Upper lobe of right lung (tissue), 1 donor: ENCODE results near the gene CARS2. TPM values are rescaled to one million over a fixed set of nuclear protein-coding genes. Genes with fewer than 3 reads are reported as not detected.
"Not testable (repeated sequence)": the region's sequence is repeated elsewhere in the genome, so short reads cannot be mapped to it uniquely, and the experiment has no call there.

ENCODE experiments used
- ATAC-seq: fragments of 200-7000 bp; cut with Tn5 transposase; one replicate; pipeline ENCODE4 v1.9.1; 2020; ENCODE audit warnings: mild to moderate bottlenecking, moderate library complexity
- DNase-seq: peaks from one replicate; pipeline ENCODE4 v3.0.0-alpha.2; 2020
- H3K27ac ChIP-seq: fragments of 200-600 bp; one replicate; pipeline ENCODE4 v1.8.0; 2022
- H3K27me3 ChIP-seq: fragments of 200-600 bp; one replicate; pipeline ENCODE4 v1.8.0; 2022; ENCODE audit warnings: mild to moderate bottlenecking
- H3K36me3 ChIP-seq: fragments of 200-600 bp; one replicate; pipeline ENCODE4 v1.8.0; 2022
- H3K4me1 ChIP-seq: fragments of 200-600 bp; one replicate; pipeline ENCODE4 v1.8.0; 2022
- H3K4me3 ChIP-seq: fragments of 200-600 bp; one replicate; pipeline ENCODE4 v1.8.0; 2022; ENCODE audit warnings: mild to moderate bottlenecking
- H3K9me3 ChIP-seq: fragments of 200-600 bp; one replicate; pipeline ENCODE4 v1.8.0; 2022
- intact Hi-C: fragments of 100-400 bp; cut with DNase I; formaldehyde crosslinking; loops from one replicate; pipeline ENCODE4 v1.11.0; 2022
- total RNA-seq: library from RNA; stranded (reverse); fragmentation: NEBNext Ultra II Directional; extraction: Animal tissue kit (Norgen Biotek cat#: 25700); gene quantifications from one replicate; pipeline ENCODE4 v1.2.1, GENCODE V29; 2021
- TF ChIP-seq, protein P1 (sequence below): fragments of 200-600 bp; IDR thresholded peaks from one replicate; pipeline ENCODE4 v1.8.0; 2022; ENCODE audit warnings: antibody characterized with exemption
- donor health status: DM: no; HTN: yes; CAD: no; lungs with severe emphysema.

The CARS2 gene
- total RNA-seq, 1 donor from 2014 or later = 69.5 TPM

DNA sequence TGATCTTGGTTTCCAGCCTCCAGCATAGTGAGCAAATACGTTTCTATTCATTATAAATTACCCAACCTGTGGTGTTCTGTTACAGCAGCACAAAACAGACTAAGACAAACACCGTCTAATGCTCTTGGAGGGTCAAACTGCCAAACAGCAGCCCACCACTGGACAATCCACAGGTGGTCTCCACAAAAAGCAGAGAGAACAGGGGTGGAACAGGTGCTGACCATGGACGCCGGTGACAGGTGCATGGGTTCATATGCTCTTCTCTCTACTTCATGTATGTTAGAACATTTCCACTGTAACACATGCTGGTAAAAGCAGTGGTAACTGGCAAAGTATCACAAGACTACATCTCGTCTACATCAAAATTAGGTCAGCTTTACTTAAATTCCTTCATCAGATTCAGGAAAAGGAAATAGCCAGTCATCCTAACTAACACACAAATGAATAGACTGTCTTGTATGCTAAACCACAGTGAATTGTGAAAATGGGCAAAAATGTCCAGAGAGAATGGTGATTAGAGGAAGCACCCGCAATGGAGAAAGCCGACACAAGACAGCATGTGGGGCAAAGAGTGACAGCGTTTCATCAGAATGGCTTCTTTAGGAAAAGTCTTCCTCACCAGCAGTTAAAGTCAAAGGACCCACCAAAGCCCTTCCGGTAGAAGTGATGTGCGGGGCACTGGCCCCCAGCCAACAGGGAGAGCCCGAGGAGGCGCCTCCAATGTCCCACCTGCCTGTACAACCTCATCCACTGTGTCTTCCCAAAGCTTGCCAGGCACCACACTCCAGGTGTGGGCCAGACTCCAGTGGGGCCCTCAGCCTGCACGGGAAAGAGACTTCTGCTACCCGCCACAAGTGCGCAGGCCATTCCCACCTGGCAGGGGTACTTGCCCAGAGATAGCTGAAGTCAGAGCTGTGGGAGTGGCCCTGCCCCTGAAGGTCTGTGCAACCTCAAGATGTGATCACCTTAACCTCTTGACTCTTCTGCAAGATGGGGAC is 6.5 kb downstream of the CARS2 start:
- Histone ChIP-seq H3K27me3 (no peaks in the 10 kb centered on the region), H3K9me3 (no peaks in the 10 kb centered on the region), H3K4me1 (peaks cover 21% of the 10 kb centered on the region), H3K36me3 (peaks cover 54% of the 10 kb centered on the region), H3K27ac (peak overlapping the region; percentile 5), H3K4me3 (no peak overlapping the region)
- peak; percentile 79 for ATAC-seq
- TF ChIP-seq, protein P1, sequence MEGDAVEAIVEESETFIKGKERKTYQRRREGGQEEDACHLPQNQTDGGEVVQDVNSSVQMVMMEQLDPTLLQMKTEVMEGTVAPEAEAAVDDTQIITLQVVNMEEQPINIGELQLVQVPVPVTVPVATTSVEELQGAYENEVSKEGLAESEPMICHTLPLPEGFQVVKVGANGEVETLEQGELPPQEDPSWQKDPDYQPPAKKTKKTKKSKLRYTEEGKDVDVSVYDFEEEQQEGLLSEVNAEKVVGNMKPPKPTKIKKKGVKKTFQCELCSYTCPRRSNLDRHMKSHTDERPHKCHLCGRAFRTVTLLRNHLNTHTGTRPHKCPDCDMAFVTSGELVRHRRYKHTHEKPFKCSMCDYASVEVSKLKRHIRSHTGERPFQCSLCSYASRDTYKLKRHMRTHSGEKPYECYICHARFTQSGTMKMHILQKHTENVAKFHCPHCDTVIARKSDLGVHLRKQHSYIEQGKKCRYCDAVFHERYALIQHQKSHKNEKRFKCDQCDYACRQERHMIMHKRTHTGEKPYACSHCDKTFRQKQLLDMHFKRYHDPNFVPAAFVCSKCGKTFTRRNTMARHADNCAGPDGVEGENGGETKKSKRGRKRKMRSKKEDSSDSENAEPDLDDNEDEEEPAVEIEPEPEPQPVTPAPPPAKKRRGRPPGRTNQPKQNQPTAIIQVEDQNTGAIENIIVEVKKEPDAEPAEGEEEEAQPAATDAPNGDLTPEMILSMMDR = no peak
- intact Hi-C loops = no loop called here
- no peak for DNase-seq

DNA sequence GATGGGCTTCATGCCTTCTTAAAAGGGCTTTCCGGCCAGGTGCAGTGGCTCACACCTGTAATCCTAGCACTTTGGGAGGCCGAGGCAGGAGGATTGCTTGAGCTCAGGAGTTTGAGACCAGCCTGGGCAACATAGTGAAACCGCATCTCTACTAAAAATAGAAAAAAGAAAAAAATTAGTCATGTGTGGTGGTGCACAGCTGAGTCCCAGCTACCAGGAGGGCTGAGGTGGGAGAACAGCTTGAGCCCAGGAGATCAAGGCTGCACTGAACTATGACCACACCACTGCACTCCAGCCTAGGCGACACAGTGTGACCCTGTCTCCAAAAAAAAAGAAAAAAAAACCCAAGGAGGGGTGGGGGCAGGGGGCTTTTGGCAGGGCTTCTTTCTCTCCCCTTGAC is 7.2 kb downstream of the CARS2 start:
- TF ChIP-seq, protein P1 = no peak
- no peaks in the 10 kb centered on the region for H3K9me3 ChIP-seq
- H3K27me3 ChIP-seq = no peaks in the 10 kb centered on the region
- H3K27ac ChIP-seq = peak overlapping the region; percentile 15
- peaks cover 14% of the 10 kb centered on the region for H3K4me1 ChIP-seq
- no peak for DNase-seq
- no peak overlapping the region for H3K4me3 ChIP-seq
- peaks cover 62% of the 10 kb centered on the region for H3K36me3 ChIP-seq
- no peak for ATAC-seq
- intact Hi-C loops = no loop called here

DNA sequence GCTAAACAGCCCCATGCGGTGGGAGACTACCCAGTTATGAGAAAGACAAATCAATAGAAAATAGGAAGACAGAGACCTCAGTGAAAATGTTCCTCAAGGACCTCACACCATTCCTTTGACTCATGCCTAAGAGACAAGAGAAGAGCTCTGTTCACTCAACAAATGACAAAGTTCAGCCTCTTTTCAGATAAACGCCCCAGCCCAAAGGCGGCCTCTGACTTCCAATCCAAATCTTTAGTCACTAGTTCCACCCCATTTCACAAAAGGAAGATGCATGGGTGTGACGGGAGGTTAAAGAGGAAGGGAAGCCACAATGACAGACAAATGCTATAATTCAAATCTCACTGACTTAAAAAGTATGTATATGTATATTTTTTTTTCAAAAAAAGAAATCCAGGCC is 8.1 kb downstream of the CARS2 start:
- Histone ChIP-seq H3K9me3 (no peaks in the 10 kb centered on the region), H3K4me1 (peaks cover 6% of the 10 kb centered on the region), H3K36me3 (peaks cover 63% of the 10 kb centered on the region), H3K27ac (peak overlapping the region; percentile 15), H3K27me3 (no peaks in the 10 kb centered on the region), H3K4me3 (no peak overlapping the region)
- DNase-seq = no peak
- TF ChIP-seq, protein P1 = no peak
- ATAC-seq = peak; percentile 68
- intact Hi-C loops = no loop called here

DNA sequence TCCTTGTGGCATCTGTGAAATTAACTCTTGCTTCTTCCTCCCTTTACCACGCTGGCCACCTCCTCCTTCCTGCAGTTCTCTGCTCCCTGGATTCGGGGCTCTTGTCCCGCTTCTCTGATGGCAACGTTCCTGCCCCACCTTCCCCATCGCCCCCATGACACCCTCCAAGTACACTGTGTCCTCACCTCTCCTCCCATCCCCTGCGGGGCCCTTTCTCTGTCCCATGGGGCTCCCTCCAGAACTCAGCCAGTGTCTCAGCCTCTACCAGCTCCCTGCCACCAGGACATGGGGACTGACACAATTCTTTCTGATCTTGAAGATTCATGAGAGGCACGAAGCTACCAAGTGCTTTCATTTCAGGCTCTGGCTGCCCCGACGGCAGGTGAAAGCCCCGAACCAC is 9.1 kb downstream of the CARS2 start:
- H3K4me3 ChIP-seq = no peak overlapping the region
- ATAC-seq (no peak), DNase-seq (no peak)
- H3K4me1 ChIP-seq = no peaks in the 10 kb centered on the region
- TF ChIP-seq, protein P1 = no peak
- H3K9me3 ChIP-seq = no peaks in the 10 kb centered on the region
- H3K27me3 ChIP-seq = no peaks in the 10 kb centered on the region
- H3K27ac ChIP-seq = no peak overlapping the region
- peaks cover 63% of the 10 kb centered on the region for H3K36me3 ChIP-seq
- intact Hi-C loops = no loop called here

DNA sequence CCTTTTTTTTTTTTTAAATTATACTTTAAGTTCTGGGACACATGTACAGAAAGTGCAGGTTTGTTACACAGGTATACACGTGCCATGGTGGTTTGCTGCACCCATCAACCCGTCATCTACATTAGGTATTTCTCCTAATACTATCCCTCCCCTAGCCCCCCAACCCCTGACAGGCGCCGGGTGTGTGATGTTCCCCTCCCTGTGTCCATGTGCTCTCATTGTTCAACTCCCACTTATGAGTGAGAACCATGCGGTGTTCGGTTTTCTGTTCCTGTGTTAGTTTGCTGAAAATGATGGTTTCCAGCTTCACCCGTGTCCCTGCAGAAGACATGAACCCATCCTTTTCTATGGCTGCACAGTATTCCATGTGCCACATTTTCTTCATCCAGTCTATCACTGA is 10.1 kb downstream of the CARS2 start:
- intact Hi-C loops, H3K4me3 ChIP-seq, H3K4me1 ChIP-seq, H3K27ac ChIP-seq, H3K27me3 ChIP-seq, H3K9me3 ChIP-seq, ATAC-seq, DNase-seq: not testable (repeated sequence)
- H3K36me3 ChIP-seq = peaks cover 59% of the 10 kb centered on the region

DNA sequence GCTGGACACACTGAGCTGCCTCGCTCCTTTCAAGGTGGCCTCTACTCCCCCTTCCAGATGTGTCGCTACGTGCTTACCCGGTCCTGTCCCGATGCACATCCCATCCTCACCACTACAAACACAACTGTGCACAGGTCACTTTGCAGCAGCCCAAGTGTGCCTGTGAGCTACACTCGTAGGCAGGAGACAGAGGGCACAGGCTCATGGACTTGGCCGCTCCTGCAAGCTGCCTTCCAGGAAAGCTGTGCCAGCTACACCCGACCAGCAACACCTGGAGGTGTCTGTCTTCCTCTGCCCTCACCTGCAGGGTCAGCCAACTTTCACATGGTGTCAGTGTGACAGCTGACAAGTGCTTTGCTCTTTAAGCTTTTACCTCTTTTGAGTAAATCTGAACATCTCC is 15.4 kb downstream of the CARS2 start:
- H3K27me3 ChIP-seq = no peaks in the 10 kb centered on the region
- peaks cover 57% of the 10 kb centered on the region for H3K36me3 ChIP-seq
- DNase-seq = no peak
- H3K27ac ChIP-seq = no peak overlapping the region
- H3K4me3 ChIP-seq = no peak overlapping the region
- no peak for ATAC-seq
- TF ChIP-seq, protein P1 = no peak
- no peaks in the 10 kb centered on the region for H3K9me3 ChIP-seq
- intact Hi-C loops = no loop called here
- H3K4me1 ChIP-seq = no peaks in the 10 kb centered on the region
